HG03060 (cell line): ENCODE measurements around the gene PRM1.

Source experiments
- ATAC-seq: cut with Tn5 transposase; IDR thresholded peaks from one replicate; pipeline ENCODE4 v1.9.1; 2021; ENCODE audit warnings: low read depth, moderate number of reproducible peaks; ENCODE audit not compliant: unreplicated experiment

PRM1 gene

GRCh38 chr16:11254913-11255736 lies 26.0 kb downstream of the PRM1 start:
- peak; percentile 18 for ATAC-seq

- ATAC-seq: no peak
Observed at GRCh38 chr16:11253995-11254912, 26.9 kb downstream of the PRM1 start.

- ATAC-seq: no peak
Observed at GRCh38 chr16:11253009-11253994, 27.8 kb downstream of the PRM1 start.

- ATAC-seq: no peak
Observed at GRCh38 chr16:11252482-11252931, 28.6 kb downstream of the PRM1 start.

- no peak for ATAC-seq
Observed at GRCh38 chr16:11251525-11252481, 29.3 kb downstream of the PRM1 start.

- no peak for ATAC-seq
Observed at GRCh38 chr16:11250786-11251524, 30.2 kb downstream of the PRM1 start.

- ATAC-seq: no peak
Observed at GRCh38 chr16:11250091-11250785, 30.9 kb downstream of the PRM1 start.

GRCh38 chr16:11249233-11250061 lies 31.7 kb downstream of the PRM1 start:
- no peak for ATAC-seq

- ATAC-seq: no peak
Observed at GRCh38 chr16:11248133-11248532, 33.0 kb downstream of the PRM1 start.

GRCh38 chr16:11245988-11246387 lies 35.1 kb downstream of the PRM1 start:
- no peak for ATAC-seq

GRCh38 chr16:11245222-11245737 lies 35.9 kb downstream of the PRM1 start:
- no peak for ATAC-seq

GRCh38 chr16:11242658-11243057 lies 38.5 kb downstream of the PRM1 start:
- no peak for ATAC-seq

GRCh38 chr16:11241480-11242204 lies 39.5 kb downstream of the PRM1 start:
- no peak for ATAC-seq

- ATAC-seq: no peak
Observed at GRCh38 chr16:11240636-11241473, 40.3 kb downstream of the PRM1 start.
